Stimulated activated CD4-positive, alpha-beta T cell treated with anti-CD3 and anti-CD28 coated beads, TNF-alpha, amount 100 ng/mL, for 48 hours (primary cell): ENCODE data around the gene ZNHIT1.
"Not testable (repeated sequence)": the region's sequence is repeated elsewhere in the genome, so short reads cannot be mapped to it uniquely, and the experiment has no call there.

Experiments
- DNase-seq, 3 donors: peaks; one replicate each; pipeline ENCODE4 v3.0.0-alpha.2; 2020; ENCODE audit warnings: low read depth in 3 of 3

ZNHIT1 gene

GRCh38 chr7:101241443-101242349 is 23.7 kb downstream of the ZNHIT1 start:
- no peak for DNase-seq

- DNase-seq: no peak
These were observed 25.8 kb downstream of the ZNHIT1 start for GRCh38 chr7:101243646-101244374.

DNA sequence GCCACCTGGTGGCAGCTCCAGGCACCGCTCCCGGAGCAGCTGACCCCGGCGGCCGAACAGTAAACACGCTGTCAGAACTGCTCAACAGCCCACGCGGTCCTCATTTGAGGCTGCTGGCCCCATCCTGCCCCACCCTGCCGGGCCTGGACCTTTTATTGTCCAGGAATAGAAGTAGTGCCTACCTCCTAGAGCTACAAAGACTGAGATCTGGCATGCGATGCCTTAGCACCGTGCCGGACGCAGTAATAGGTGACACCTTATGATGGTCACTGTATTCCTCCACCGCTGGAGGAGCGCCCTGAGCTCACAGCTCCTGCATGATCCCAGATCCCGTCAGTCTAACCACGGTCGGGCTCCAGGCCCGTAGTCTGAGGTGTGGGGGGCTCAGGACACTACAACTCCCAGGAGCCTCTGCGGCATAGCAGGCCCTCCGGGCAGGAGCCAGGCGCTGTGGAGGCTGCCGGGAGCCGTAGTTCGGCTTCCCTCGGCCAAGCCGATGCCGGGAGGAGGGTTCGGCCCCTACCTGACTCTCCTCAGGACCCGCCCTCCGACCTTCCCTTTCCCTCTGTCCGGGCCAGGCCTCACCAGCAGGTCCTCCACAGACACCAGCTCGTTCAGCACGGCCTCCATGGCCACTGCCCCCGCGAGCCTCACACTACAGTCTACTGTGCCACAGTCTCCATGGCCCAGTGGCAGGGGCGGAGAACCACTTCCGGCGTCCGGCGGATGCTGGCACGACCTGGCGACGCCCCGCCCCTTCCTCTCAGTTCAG is 26.6 kb downstream of the ZNHIT1 start, which contains the start of gene FIS1:
Gene FIS1 (minus strand): TSS at position 707 of the 772 bp plus-strand sequence. CDS start 77 bp downstream, at position 630.
- peak; percentile 86 to 96 (median 88) for DNase-seq

- no peak for DNase-seq
These were observed 27.2 kb downstream of the ZNHIT1 start for GRCh38 chr7:101245147-101245668.

DNA sequence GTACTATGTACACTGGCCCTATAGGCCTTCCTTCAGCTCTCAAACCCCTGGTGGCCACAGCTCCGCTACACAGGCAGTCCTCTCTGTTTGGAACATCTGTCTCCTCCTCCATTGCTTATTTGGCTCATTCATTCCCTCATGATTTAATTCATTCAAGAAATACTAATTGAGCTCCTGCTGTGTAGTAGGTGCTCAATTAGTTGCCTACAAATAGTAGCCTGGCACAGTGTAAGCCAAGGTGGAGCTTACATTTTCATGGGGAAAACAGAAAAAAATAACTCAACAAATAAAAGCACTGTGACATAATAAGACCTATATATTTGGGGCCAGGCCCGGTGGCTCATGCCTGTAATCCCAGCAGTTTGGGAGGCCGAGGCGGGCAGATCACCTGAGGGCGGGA is 30.3 kb downstream of the ZNHIT1 start:
- no peak for DNase-seq

GRCh38 chr7:101250324-101250723 is 32.4 kb downstream of the ZNHIT1 start:
- DNase-seq: no peak

DNA sequence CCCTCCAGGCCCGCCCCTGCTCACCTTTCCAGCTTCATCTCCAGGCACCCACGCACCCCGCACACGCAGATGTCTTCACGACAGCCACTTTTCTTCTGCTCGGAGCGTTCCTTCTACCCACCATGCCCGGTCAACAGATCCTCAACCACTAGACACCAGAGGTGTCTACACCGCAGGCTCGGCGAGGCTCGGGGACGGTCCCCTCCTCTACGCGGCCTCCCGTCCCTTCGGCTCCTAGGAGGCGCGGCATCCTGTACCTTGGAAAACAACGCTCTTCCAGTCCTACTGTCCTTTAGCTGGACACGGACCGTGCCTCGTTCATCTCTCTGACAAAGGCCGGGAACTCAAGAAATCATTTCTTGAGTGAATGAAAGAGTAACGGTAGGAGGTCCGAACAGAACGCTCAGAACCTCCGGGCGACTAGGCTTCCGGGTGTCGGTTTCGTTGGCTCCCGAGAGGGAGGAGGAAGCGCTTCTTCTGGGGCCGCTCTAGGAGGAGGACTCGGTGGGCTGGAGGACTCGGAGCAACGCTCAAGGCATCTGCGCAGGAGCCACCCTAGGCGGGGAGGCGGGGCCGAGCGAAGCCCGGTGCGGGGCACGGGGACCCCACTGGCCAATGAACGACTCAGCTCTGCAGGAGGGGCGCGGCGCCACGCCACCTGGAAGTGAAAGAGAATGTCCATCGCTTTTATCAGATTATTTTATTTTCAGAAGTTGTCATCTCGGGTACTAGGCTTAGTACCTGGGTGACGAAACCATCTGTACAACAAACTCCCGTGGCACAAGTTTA is 34.1 kb downstream of the ZNHIT1 start:
- DNase-seq: peak; percentile 97 to 99 (median 97)

DNA sequence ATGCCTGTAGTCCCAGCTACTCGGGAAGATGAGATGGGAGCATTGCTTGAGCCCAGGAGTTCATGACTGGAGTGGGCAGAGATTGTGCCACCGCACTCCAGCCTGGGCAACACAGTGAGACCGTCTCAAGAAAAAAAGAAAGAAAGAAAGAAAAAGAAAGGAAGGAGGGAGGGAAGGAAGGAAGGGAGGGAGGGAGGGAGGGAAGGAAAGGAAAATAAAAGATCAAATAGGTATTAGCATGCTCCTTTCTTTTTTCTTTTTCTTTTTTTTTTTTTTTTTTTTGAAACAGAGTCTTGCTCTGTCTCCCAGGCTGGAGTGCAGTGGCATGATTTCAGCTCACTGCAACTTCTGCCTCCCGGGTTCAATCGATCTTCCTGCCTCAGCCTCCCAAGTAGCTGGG is 35.2 kb downstream of the ZNHIT1 start:
- not testable (repeated sequence) for DNase-seq

DNA sequence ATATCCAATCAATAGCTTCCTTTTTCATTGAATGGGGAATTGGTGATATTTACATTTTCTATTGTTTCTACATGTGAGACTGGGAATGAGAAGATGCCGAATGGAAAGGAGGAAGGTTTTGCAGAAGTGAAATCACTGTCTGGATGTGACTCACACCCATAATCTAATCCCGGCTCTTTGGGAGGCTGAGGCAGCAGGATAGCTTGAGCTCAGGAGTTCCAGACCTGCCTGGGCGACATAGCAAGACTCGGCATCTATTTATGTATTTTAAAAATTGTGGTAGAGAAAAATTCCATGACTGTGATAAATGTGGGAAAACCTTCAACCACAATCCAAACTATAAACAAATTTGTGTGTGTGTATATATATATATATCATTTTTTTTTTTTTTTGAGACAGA is 37.8 kb downstream of the ZNHIT1 start:
- no peak for DNase-seq

DNA sequence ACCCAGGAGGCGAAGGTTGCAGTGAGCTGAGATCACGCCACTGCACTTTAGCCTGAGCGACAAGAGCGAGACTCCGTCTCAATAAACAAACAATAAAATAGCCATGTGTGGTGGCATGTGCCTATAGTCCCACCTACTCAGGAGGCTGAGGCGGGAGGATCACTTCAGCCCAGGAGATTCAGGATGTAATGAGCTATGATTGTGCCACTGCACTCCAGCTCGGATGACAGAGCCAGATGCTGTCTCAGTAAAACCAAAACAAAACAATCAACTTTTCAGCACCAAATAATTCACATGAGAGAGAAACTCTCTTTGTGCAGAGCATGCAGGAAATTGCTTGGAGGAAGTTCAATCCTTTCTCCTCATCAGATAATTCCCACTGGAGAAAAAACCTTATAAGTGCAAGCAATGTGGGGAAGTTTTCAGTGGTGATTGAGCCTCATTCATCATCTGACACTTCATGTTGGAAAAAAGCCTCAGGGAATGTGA is 40.3 kb downstream of the ZNHIT1 start:
- DNase-seq: no peak

- not testable (repeated sequence) for DNase-seq
These were observed 46.2 kb downstream of the ZNHIT1 start for GRCh38 chr7:101264102-101264706.

DNA sequence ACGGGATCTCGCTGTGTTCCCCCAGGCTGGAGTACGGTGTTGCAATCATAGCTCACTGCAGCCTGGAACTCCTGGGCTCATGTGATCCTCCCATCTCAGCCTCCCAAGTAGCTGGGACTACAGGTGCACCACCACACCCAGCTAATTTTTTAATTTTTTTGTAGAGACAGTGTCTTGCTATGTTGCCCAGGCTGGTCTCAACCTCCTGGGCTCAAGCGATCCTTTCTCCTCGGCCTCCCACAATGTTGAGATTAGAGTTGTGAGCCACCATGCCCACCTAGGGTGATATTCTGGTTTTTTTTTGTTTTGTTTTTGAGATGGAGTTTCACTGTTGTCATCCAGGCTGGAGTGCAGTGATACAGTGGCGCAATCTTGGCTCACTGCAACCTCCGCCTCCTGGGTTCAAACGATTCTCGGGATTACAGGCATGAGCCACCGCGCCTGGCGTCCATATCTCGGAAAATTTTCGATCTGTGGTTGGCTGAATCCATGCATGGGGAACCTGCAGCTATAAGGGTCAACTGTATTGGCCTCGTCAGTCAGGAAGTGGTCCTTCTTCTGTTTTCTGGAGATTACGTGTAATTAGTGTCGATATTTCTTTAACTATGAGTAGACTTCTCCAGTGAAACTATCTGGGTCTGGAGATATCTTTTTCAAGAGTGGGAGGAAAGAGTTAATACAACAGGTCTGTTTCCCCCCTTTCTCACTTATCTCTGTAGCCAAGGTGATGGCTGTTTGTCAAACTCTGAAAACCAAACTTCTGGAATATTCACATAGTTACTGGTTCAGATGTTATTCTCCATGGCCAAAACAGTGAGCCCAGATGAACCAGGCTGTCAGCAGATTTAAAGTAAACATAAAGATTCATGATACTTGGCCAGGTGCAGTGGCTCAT is 47.9 kb downstream of the ZNHIT1 start:
- no peak for DNase-seq

DNA sequence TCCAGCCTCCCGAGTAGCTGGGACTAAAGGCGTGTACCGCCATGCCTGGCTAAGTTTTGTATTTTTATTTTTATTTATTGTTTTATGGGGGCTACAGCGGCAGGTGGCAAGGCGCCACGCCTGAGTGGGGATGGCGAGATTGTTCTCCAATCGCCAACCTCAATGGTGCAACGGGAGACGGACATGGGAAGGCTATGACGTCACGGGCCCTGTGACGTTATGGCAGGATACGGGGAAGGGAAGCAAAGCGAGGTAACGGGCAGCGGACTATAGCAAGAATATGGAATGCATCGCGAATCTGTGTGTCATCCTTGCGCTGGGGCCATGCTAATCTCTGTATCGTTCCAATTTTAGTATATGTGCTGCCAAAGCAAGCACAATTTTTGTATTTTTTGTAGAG is 51.7 kb downstream of the ZNHIT1 start:
- DNase-seq: no peak

- no peak for DNase-seq
These were observed 53.1 kb downstream of the ZNHIT1 start for GRCh38 chr7:101271021-101271420.

GRCh38 chr7:101273206-101273605 is 55.2 kb downstream of the ZNHIT1 start:
- DNase-seq: no peak
